CD4-positive, alpha-beta T cell (primary cell): ENCODE data around the gene ZNF516. TPM values are rescaled to one million over a fixed set of nuclear protein-coding genes. Genes with fewer than 3 reads are reported as not detected.

Experiments used
- ATAC-seq: fragments of 200-7000 bp; cut with Tn5 transposase; one replicate; pipeline ENCODE4 v1.10.0; 2022; ENCODE audit warnings: mild to moderate bottlenecking; ENCODE audit not compliant: poor library complexity
- CTCF ChIA-PET: fragments of 350-600 bp; sonication (Branson Sonifier 250); formaldehyde crosslinking; loops from one replicate; lab custom pipeline; 2021; ENCODE audit warnings: antibody characterized with exemption, inconsistent platforms; lab: Charles Lee
- POLR2A ChIA-PET: fragments of 350-600 bp; sonication (Branson Sonifier 250); formaldehyde crosslinking; loops from one replicate; lab custom pipeline; 2021; ENCODE audit warnings: antibody characterized with exemption, inconsistent platforms; lab: Charles Lee
- DNase-seq, 14 experiments: peaks; one replicate each; pipeline ENCODE4 v3.0.0-alpha.2; 2013 to 2020; ENCODE audit warnings: mixed read lengths in 2 of 14
- H3K27ac ChIP-seq, 2 donors: one replicate each; pipeline versions ENCODE4 v1.5.1 to v1.7.0; 2013; ENCODE audit warnings: low read length in 2 of 2, low read depth in 1 of 2, mild to moderate bottlenecking in 1 of 2
- H3K27me3 ChIP-seq, 2 experiments: 1 replicate in 1 of 2; 2 replicates in 1 of 2; pipeline versions ENCODE4 v1.6.1 to v1.7.0; 2013; ENCODE audit warnings: low read length in 2 of 2, control low read depth in 1 of 2, mild to moderate bottlenecking in 1 of 2, moderate library complexity in 1 of 2; ENCODE audit not compliant: insufficient read depth in 2 of 2, control insufficient read depth in 1 of 2
- H3K36me3 ChIP-seq: one replicate; pipeline ENCODE4 v1.6.1; 2013; ENCODE audit warnings: low read length, control low read depth; ENCODE audit not compliant: insufficient read depth
- H3K4me1 ChIP-seq: one replicate; pipeline ENCODE4 v1.6.1; 2013; ENCODE audit warnings: low read length, control low read depth; ENCODE audit not compliant: insufficient read depth
- H3K4me3 ChIP-seq: one replicate; pipeline ENCODE4 v1.5.1; 2013; ENCODE audit warnings: mild to moderate bottlenecking, low read length, moderate library complexity
- H3K9me3 ChIP-seq, 2 experiments: 1 replicate in 1 of 2; 2 replicates in 1 of 2; pipeline versions ENCODE4 v1.6.1 to v1.7.0; 2013; ENCODE audit warnings: low read length in 2 of 2, mild to moderate bottlenecking in 2 of 2, control low read depth in 1 of 2, moderate library complexity in 1 of 2; ENCODE audit not compliant: control insufficient read depth in 1 of 2, insufficient read depth in 1 of 2
- H3K27ac Mint-ChIP-seq: one replicate; pipeline ENCODE4 v1.8.0; 2020; ENCODE audit warnings: mixed read lengths
- H3K27me3 Mint-ChIP-seq: one replicate; pipeline ENCODE4 v1.8.0; 2021; ENCODE audit warnings: mixed read lengths
- H3K36me3 Mint-ChIP-seq: one replicate; pipeline ENCODE4 v1.8.0; 2021; ENCODE audit warnings: low read depth, mixed read lengths
- H3K4me1 Mint-ChIP-seq: one replicate; pipeline ENCODE4 v1.8.0; 2021; ENCODE audit warnings: low read depth, mixed read lengths
- H3K4me3 Mint-ChIP-seq: one replicate; pipeline ENCODE4 v1.8.0; 2020; ENCODE audit warnings: mild to moderate bottlenecking, mixed read lengths
- H3K9me3 Mint-ChIP-seq: one replicate; pipeline ENCODE4 v1.8.0; 2020; ENCODE audit warnings: mixed read lengths
- CTCF ChIP-seq: fragments of 200-600 bp; IDR thresholded peaks from one replicate; pipeline ENCODE4 v1.8.0; 2022; ENCODE audit warnings: antibody characterized with exemption, mild to moderate bottlenecking
- intact Hi-C, 2 experiments: fragments of 100-400 bp; cut with DNase I in 1 of 2; cut with micrococcal nuclease in 1 of 2; formaldehyde crosslinking; loops; one replicate each; pipeline versions ENCODE4 v1.15.1 to v1.9.0; 2023 to 2025; cut with DNase I, micrococcal nuclease
- total RNA-seq, 174 experiments: library from RNA in 2 of 174; stranded (reverse) in 2 of 174; gene quantifications; one replicate each; pipeline ENCODE4 v1.2.3 and lab custom pipeline; 2021 to 2026

Gene ZNF516
- total RNA-seq, 2 experiments from 2014 or later = 22.4 to 29.3 TPM

- Histone ChIP-seq H3K27ac (no peak overlapping the region), H3K4me1 (peaks cover 2% of the 10 kb centered on the region), H3K27me3 (no peaks in the 10 kb centered on the region), H3K4me3 (no peak overlapping the region), H3K36me3 (no peaks in the 10 kb centered on the region), H3K9me3 (peaks cover 0 to 3% of the 10 kb centered on the region in 2 experiments)
- no peaks in the 10 kb centered on the region for H3K9me3 Mint-ChIP-seq
- TF ChIP-seq CTCF = no peak
- peaks cover 21% of the 10 kb centered on the region for H3K4me1 Mint-ChIP-seq
- CTCF ChIA-PET = no interaction called here
- no peak for ATAC-seq
- no peak overlapping the region for H3K27ac Mint-ChIP-seq
- no peak for DNase-seq
- no peaks in the 10 kb centered on the region for H3K27me3 Mint-ChIP-seq
- peaks cover 2% of the 10 kb centered on the region for H3K36me3 Mint-ChIP-seq
- intact Hi-C loops = no loop called here
- no peak overlapping the region for H3K4me3 Mint-ChIP-seq
- POLR2A ChIA-PET = no interaction called here
These were observed 90.7 kb downstream of the ZNF516 start for GRCh38 chr18:76404345-76404831.

- Histone ChIP-seq H3K27ac (no peak overlapping the region), H3K9me3 (peaks cover 0 to 3% of the 10 kb centered on the region in 2 experiments), H3K27me3 (no peaks in the 10 kb centered on the region), H3K4me1 (peaks cover 6% of the 10 kb centered on the region), H3K4me3 (no peak overlapping the region), H3K36me3 (no peaks in the 10 kb centered on the region)
- peaks cover 26% of the 10 kb centered on the region for H3K4me1 Mint-ChIP-seq
- H3K4me3 Mint-ChIP-seq = no peak overlapping the region
- intact Hi-C loops = no loop called here
- no peak for ATAC-seq
- no peaks in the 10 kb centered on the region for H3K9me3 Mint-ChIP-seq
- CTCF ChIA-PET = no interaction called here
- POLR2A ChIA-PET = no interaction called here
- no peaks in the 10 kb centered on the region for H3K27me3 Mint-ChIP-seq
- H3K27ac Mint-ChIP-seq = no peak overlapping the region
- DNase-seq = no peak
- no peak for TF ChIP-seq CTCF
- H3K36me3 Mint-ChIP-seq = no peaks in the 10 kb centered on the region
These were observed 92.7 kb downstream of the ZNF516 start for GRCh38 chr18:76402026-76402990.

- no peaks in the 10 kb centered on the region for H3K27me3 Mint-ChIP-seq
- CTCF ChIA-PET = no interaction called here
- Histone ChIP-seq H3K36me3 (no peaks in the 10 kb centered on the region), H3K4me1 (peaks cover 6% of the 10 kb centered on the region), H3K27ac (no peak overlapping the region), H3K4me3 (no peak overlapping the region), H3K9me3 (peaks cover 0 to 3% of the 10 kb centered on the region in 2 experiments), H3K27me3 (no peaks in the 10 kb centered on the region)
- intact Hi-C loops = no loop called here
- peaks cover 25% of the 10 kb centered on the region for H3K4me1 Mint-ChIP-seq
- no peak overlapping the region for H3K27ac Mint-ChIP-seq
- H3K36me3 Mint-ChIP-seq = no peaks in the 10 kb centered on the region
- ATAC-seq (no peak), DNase-seq (peak in 1 of 14 experiments; percentile 43)
- no peaks in the 10 kb centered on the region for H3K9me3 Mint-ChIP-seq
- no peak for TF ChIP-seq CTCF
- H3K4me3 Mint-ChIP-seq = no peak overlapping the region
- POLR2A ChIA-PET = interaction anchor here (1.1 kb wide), 1 partner anchor 91 kb away, joined by 3 read pairs; no protein-coding TSS in a partner anchor
These were observed 93.5 kb downstream of the ZNF516 start for GRCh38 chr18:76401498-76401897.
